Cardiac septum (tissue), 1 donor: ENCODE data around the gene TSHZ1. TPM values are rescaled to one million over a fixed set of nuclear protein-coding genes. Genes with fewer than 3 reads are reported as not detected.
"Not testable (repeated sequence)": the region's sequence is repeated elsewhere in the genome, so short reads cannot be mapped to it uniquely, and the experiment has no call there.

Experiments used
- DNase-seq: peaks from one replicate; pipeline ENCODE4 v3.0.0-alpha.2; 2020; ENCODE audit warnings: low spot score
- intact Hi-C: fragments of 100-400 bp; cut with DNase I; formaldehyde crosslinking; loops from one replicate; pipeline ENCODE4 v1.14.0; 2022
- total RNA-seq: library from RNA; stranded (reverse); fragmentation: NEBNext Ultra II Directional; extraction: Animal tissue kit (Norgen Biotek cat#: 25700); gene quantifications from one replicate; pipeline ENCODE4 v1.2.1, GENCODE V29; 2021
- donor health status: DM: no; HTN: no; CAD: no.

TSHZ1 gene
- total RNA-seq, 1 donor from 2014 or later: 13.3 TPM

DNA sequence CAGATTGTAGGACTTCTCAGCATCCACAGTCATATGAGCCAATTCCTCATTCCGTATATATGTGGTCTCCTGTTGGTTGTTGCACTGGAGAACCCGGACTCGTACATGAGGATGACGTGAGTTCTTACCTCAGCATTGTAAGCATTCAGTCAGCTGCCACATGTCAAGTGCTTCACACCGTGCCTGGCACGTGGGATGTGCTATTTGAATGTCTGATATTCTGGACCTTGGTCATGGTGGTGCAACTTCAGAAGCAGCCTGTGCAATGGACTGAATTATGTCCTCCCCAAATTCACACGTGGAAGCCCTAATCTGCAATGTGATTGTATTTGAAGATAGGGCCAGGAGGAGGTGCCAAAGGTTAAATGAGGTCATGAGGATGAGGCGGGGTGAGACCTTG lies 33.7 kb upstream of the TSHZ1 start:
- DNase-seq: no peak
- intact Hi-C loops: no loop called here

DNA sequence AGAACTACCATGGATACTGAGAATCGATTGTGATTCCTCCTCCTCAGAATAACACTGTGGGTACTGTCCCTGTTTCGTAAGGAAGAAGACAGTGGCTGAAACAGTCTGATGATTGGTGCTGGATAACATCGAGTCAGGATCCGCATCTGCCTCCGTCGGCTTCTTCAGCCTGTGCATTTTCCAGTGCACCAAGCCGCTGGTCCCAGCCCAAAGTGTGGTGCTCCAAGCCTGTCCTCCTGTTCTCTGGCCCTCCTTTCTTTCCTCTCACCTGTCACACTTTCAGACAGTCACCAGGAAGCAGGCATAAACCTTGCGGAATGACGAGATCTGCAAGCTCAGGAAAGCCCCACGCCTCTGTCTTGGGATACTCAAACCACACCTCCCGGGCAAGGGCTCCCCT lies 32.2 kb upstream of the TSHZ1 start:
- intact Hi-C loops: no loop called here
- DNase-seq: peak; percentile 59

DNA sequence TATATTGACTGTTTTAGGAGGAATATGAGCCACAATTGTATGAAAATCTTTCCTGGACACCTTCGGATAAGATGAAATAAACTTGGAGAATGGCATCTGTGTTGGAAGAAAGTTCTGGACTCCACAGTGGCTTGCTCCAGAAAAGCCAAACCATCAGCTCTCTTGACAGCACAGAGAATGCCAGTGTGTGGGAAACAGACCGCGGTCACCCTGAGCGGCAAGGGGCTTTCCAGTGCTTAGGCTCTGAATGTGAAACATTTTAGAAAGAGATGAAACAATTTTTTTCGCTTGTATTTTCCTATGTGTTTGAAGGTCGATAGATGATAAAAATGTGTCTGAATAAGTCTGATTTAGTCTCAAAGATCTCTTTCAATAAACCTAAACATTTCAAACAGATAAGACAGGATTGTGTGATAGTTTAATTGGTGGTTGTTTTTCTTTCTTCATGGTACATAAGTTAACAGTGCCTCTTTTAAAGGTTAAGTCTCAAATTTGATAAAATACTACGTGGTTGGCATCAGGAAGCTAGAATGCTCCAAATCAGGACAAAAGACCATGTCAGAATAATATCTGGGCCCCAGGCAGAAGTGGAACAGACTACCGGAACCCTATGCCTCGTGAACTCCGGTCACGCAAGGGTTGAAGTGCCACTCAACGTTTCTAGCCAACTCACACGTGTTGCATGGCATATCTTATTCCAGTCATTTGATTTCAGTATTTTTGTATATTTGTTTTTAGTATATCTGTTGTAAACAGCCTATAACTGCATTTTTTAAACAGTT lies 30.6 kb upstream of the TSHZ1 start:
- DNase-seq: no peak
- intact Hi-C loops: no loop called here

DNA sequence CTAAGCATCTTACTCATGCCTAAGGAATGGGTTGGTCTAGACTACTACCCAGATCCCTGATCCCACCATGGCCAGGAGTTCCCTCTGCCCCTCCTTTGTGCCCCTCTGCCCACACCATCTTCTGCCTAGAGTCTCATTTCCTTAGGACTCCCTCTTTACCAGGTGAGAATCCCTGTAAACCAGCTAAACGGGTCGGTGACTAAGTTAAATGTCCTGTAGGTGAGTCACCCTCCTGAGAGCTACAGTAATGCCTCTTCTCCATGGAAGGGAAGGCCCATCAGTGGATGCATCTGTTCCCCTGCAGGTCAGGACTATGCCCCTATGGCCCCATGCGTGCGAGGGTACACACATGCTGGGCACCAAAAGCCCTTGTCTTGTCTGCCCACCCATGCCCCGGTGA lies 27.1 kb upstream of the TSHZ1 start:
- no peak for DNase-seq
- intact Hi-C loops: no loop called here

DNA sequence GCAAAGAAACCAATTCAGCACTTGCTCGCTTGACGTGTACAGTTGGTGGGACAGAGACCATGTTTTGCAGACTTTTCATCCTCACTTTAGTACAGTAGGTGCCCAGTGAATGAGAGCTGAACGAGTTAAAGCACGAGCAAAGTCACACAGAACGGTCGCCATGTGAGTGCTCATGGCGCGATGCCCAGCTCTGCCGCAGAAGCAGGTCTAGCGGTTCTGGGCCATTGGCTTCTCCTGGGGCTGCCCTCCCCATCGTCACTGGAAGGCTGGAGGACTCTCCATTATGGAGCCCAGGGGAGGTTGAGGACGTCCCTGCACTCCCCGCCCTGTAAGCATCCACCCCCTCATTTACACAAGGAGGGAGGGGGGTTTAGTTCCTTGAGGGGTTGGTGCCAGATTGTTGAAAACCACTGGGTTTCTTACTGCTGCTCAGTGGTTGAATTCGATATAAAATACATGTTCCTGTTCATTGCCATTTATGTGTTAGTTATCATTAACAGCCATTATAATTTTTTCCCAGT lies 26.6 kb upstream of the TSHZ1 start:
- no peak for DNase-seq
- intact Hi-C loops: no loop called here

DNA sequence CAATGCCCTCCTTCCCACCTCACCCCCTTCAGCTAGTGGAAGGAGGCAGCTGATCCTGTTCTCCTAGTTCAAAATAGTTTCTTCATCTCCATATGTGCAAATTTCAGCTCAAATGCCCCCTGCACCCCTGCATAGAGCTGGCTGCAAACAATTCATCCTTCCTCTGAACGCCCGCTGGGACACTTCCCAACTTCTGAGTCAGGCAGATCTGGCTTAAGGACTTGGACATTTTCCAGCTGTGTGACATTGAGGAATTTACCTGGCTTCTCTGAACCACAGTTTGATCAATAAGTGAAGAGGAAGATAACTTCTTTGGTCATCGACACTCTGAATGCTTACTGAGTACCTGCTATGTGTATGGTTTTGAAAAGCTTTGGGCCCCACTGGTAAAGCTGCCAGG lies 25.1 kb upstream of the TSHZ1 start:
- intact Hi-C loops: no loop called here
- DNase-seq: no peak

DNA sequence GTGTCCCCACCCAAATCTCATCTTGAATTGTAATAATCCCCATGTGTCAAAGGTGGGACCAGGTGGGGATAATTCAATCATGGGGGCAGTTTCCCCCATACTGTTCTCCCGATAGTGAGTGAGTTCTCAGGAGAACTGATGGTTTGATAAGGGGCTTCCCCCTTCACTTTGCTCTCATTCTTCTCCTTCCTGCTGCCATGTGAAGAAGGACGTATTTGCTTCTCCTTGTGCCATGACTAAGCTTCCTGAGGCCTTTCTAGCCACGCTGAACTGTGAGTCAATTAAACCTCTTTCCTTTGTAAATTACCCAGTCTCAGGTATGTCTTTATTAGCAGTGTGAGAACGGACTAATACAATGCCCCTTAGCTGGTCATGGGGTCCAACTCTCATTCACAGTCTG lies 22.9 kb upstream of the TSHZ1 start:
- DNase-seq, intact Hi-C loops: not testable (repeated sequence)

DNA sequence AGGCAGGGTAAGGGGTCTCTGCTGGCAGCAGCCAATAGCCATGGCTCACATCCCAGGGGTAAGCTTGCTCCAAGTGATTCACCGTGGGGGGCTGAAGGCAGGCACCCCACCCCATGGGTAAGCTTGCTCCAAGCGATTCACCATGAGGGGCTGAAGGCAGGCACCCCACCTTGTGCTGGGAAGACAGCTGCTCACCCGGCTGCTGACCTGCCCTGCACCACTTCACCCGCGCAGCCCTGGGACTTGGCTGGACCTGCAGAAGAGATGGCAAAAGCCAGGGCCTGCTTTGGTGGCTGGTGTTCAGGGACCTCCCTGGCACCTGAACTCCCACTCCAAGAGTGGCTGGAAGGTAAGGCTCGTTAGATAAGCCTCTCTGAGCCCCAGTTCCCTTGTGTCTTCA lies 20.9 kb upstream of the TSHZ1 start:
- no peak for DNase-seq
- intact Hi-C loops: no loop called here

DNA sequence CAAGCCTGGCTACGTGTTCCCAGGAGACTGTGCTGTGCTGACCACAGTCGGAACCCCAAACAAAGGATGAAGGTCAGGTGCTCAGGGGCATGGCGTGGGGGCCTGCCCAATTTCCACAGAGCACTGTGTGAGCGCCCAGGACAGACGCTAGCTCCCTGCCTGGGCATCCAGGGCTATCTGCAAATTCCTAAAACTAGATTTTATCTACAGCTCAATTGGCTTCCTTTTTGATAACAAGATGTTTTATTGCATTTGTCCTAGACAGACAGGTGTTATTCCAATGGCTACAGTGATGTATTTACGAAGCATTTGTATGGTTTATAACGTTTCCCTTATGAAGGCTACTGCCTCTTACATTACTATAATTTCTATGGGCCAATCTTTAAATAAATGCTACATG lies 17.7 kb upstream of the TSHZ1 start:
- intact Hi-C loops: no loop called here
- no peak for DNase-seq

DNA sequence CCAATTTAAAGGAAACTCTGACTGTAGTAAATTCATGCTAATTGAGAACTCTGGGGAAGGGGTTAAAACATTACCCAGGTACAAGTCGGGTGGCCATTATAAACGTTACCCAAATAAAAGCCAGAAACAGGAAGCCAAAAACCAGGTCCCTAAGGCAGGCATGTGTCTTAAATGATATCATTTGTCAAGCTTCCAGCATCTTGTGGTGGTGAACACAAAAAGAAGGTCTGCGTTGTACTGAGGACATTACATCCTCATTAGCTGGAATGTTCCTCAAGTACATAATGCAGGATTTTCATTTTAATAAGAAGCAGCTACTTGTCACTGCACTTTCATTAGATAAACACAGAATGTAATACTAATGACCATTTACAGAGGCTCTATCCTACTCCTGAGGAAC lies 12.6 kb upstream of the TSHZ1 start:
- intact Hi-C loops: no loop called here
- DNase-seq: no peak

DNA sequence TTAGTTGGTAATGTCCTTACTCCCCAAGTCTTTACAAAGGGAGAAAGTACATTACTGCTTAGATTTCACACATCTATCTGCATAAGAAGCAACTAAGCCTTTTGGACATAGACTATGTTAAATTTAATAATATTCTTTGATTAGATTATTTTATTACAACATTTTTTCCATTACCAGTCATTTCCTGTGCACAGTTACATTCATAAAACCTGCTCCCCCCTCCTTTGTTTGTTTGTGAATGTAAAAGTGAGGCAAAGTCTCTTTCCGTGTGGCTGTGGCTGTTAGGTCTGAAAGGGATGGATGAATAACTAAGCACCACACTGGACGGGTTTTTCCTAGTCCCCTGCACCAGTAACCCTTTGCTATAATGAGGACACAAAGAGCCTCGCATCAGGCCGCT lies 11.3 kb upstream of the TSHZ1 start:
- intact Hi-C loops: no loop called here
- no peak for DNase-seq

DNA sequence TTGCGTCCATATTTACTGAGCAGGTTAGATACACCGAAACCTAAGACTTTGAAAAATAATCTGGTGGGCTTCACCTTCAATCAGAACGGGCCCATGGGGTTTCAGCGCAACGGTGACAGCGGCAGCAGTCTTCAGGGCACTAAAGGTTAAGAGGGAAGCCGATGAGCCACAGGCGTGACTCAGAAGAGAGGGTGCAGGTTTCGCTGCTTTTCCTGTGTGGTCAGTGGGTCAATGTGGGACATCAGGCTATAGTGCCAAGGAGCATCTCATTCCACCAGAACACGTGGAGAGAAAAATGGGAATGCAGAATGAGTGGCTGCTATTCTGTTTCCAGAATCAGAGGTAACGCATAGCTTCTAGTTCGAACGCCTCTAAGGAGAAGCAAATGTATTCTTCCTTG lies 10.5 kb upstream of the TSHZ1 start:
- no peak for DNase-seq
- intact Hi-C loops: loop anchor here (10.0 kb wide), 1 partner anchor 275 kb away; no protein-coding TSS in a partner anchor

DNA sequence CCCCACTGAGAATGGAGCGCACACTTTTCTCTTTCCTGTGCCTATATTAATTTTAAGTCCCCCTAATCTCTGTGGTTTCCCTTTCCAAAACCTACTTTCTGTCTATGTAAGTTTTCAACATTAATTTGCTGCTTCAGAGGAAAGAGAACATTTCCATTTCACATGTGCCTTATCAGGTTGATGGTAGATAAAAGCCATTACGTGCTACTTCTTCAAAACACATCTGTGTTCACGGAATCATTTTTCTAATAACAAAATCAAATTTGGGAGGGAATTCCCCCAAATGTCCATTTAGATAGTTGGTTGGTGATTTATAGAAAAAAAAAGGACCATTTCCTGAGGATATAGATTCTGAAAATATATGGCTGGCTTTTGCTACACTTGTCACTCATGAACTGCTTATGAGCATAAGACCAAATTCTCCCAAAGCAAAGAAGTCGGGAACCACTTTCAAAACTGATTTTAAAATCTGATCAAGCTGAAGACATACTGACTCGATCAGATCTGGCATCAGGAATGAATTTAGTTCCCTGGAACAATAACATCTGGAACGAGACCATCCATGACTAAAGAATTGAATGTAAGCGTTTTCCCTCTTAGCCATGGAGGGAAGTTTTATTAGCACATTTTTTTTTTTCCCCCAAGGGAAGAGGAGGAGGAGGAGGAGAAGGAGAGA lies 9.9 kb upstream of the TSHZ1 start:
- intact Hi-C loops: loop anchor here (10.0 kb wide), 1 partner anchor 274 kb away; no protein-coding TSS in a partner anchor

DNA sequence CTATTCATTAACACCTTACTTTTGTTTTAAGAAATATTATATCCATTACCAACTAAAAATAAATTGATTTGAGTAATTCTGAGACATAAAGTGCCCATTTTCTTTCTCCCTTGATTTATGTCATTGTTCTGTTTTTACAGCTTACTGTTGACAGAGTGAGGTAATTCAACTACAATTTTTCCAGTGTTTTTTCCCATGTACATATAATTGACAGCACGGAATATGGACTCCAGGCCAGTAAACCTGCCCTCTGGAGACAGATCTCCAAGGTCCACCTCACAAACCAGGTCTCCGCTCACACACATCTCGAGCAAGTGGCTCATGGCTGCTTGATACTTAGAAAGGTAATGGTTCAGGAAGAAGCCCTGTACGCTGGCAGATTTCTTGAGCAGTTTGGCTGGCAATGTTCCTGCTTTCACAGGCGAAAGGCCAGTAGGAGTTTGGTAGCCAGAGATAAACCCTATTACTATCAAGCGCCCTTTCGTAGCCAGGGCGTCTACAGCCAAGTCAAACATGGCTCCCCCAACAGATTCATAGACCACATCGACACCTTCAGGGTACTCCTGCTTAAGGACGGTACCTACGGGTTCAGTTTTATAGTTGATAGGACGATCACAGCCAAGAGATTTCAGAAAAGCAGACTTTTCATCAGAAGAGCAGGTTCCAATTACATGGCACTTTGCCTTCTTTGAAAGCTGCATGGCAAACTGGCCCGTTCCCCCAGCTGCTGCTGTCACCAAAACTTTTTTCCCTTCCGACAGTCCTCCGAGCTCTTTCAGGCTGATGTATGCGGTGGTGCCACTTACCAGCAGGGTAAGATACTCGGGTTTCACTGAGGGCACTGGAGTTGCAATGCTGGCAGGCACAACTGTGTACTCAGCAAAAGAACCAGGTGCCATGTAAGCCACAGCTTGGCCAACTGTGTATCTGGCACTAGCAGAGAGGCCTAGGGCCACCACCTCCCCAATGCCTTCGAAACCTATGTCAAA lies 9.0 kb upstream of the TSHZ1 start:
- no peak for DNase-seq
- intact Hi-C loops: loop anchor here (10.0 kb wide), 1 partner anchor 273 kb away; no protein-coding TSS in a partner anchor

More for the DNA sequence above, 9.9 kb upstream of the TSHZ1 start:
- no peak for DNase-seq

DNA sequence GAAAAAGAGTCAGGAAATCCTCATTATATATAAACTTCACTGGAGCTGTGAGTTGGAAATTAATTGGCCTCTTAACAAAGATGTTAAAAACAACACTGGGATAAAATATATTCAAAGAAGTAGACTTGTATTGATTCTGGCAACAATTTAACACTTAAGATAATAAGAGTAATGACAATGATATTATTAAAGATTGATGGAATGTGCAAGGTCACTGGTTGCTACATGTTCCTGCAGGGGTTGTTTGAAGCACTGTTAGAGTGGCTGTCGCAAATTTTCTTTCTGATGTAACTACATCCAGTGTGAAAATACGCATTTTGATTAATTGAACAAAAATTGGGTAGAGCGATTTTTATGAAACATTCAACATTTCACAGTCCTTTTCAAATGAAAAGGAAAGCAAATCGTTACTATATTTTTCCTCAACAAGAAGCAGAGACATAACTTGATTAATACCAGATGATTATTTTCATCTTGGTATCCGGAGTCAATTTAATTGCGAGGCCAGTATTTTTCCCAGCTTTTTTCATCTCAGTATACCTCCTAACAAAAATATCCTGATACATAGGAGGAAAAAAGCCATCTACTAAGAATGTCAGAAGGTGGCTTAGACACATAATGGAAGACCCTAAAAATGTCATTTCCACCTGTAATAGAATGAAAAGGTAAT lies 7.8 kb upstream of the TSHZ1 start:
- intact Hi-C loops: loop anchor here (10.0 kb wide), 1 partner anchor 272 kb away; no protein-coding TSS in a partner anchor
- no peak for DNase-seq

DNA sequence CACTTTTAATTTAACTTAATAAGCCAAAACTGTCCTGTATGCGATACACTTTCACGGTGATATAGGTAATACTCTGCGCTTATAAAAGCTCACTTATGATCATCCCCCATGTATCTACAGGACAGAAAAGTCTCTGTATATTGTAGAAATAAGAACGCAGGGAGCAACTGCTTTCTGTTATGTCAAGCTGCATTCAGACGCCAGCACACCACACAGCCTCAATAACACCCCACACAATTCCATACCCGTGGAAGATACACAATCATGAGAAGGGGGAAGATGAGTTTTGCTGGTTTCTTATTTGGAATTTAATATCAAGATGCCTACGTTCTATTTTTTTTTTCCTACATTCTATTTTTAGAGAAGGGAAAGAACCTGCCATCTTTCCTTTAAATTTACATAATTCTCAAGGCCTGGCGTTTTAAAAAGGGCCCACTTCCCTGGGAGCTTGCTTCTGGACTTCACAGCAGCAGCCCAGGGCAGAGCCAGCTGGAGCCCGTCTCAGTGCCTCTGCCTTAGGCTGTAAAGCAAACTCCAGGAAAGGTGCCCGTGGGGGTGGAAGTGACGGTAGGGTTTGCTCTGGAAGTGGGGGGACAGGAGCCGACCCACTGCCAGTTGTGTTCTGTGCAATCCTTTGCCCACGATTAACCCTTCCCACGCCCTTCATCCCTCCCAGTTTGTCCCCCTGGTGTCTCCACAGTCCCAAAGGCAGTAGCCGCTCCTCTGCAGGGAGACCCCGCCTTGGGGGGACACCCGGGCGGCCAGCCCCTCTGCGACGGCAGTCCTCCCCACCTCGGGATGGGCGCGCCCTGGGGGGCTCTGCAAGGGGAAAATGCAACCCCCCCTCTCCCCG lies 7.0 kb upstream of the TSHZ1 start:
- intact Hi-C loops: loop anchor here (10.0 kb wide), 1 partner anchor 271 kb away; no protein-coding TSS in a partner anchor
- no peak for DNase-seq

DNA sequence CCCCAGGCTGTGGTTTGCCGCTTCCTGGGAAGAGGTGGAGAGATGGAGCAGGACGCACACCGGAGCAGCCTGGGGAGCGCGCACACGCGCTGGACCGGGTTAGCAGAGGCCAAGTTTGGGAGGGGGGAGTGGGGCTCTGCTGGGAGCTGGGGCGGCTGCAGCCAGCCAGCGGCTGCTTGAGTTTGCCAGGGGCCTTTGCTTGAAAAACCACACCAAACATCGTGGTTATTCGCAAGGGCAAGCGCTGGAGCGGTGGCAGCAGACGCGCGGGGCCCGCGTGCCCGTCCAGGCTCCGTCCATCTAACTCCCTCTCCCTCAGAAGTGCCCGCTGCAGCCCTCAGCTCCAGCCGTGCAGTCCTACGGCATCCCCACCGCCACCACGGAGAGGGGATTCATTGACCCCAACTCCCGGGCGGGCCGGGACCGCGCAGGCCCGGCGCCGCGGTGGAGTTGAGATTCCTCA lies 6.3 kb upstream of the TSHZ1 start:
- no peak for DNase-seq
- intact Hi-C loops: loop anchor here (10.0 kb wide), 1 partner anchor 271 kb away; no protein-coding TSS in a partner anchor
